Measurements from ENCODE around the gene NAGK. TPM values are rescaled to one million over a fixed set of nuclear protein-coding genes. Genes with fewer than 3 reads are reported as not detected.

NAGK gene
- total and polyA plus RNA-seq, 4 donors: 21.8 to 41.0 (median 27.1) TPM

DNA sequence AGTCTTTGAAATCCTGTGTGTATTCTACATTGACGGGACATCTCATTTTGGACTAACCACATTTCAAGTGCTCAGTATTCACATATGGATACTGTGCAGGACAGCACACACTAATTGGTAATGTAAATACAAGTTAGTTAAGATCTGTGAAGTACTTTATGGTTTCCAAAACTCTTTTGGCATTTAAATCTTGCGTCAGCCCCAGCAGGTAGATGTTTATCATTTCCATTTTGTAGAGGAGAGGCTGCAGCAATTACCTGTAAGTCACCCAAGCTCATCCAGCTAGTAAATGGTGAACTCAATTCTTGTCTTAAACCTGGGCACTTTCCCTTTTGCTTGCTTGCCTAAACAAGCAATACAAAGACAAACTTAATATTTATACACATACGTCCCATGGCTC lies 1.6 kb upstream of the NAGK start (continued):
- TF ChIP-seq, protein P1, sequence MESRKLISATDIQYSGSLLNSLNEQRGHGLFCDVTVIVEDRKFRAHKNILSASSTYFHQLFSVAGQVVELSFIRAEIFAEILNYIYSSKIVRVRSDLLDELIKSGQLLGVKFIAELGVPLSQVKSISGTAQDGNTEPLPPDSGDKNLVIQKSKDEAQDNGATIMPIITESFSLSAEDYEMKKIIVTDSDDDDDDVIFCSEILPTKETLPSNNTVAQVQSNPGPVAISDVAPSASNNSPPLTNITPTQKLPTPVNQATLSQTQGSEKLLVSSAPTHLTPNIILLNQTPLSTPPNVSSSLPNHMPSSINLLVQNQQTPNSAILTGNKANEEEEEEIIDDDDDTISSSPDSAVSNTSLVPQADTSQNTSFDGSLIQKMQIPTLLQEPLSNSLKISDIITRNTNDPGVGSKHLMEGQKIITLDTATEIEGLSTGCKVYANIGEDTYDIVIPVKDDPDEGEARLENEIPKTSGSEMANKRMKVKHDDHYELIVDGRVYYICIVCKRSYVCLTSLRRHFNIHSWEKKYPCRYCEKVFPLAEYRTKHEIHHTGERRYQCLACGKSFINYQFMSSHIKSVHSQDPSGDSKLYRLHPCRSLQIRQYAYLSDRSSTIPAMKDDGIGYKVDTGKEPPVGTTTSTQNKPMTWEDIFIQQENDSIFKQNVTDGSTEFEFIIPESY (IDR thresholded peaks at IDR 0.05): no peak
- no peak for TF ChIP-seq SP1 (IDR thresholded peaks at IDR 0.05)

- peak overlapping the region; percentile 68 to 90 (median 83) for H3K4me3 ChIP-seq (ENCODE audit: low read depth in 1 of 3, low read length in 3 of 3)
- peak overlapping the region; percentile 92 to 99 for H3K27ac ChIP-seq (ENCODE audit: low read depth in 1 of 2, low read length in 2 of 2)
- TF ChIP-seq TAF1 (conservative IDR thresholded peaks at IDR 0.05) (no peak), NR2F2 (IDR thresholded peaks at IDR 0.05) (no peak), JUND (IDR thresholded peaks at IDR 0.05) (no peak), HNF4G (IDR thresholded peaks at IDR 0.05) (no peak), RXRA (IDR thresholded peaks at IDR 0.05) (no peak), CTCF (IDR thresholded peaks at IDR 0.05; ENCODE audit: low read depth, low read length, missing input control) (no peak)
- TF ChIP-seq, protein P2, sequence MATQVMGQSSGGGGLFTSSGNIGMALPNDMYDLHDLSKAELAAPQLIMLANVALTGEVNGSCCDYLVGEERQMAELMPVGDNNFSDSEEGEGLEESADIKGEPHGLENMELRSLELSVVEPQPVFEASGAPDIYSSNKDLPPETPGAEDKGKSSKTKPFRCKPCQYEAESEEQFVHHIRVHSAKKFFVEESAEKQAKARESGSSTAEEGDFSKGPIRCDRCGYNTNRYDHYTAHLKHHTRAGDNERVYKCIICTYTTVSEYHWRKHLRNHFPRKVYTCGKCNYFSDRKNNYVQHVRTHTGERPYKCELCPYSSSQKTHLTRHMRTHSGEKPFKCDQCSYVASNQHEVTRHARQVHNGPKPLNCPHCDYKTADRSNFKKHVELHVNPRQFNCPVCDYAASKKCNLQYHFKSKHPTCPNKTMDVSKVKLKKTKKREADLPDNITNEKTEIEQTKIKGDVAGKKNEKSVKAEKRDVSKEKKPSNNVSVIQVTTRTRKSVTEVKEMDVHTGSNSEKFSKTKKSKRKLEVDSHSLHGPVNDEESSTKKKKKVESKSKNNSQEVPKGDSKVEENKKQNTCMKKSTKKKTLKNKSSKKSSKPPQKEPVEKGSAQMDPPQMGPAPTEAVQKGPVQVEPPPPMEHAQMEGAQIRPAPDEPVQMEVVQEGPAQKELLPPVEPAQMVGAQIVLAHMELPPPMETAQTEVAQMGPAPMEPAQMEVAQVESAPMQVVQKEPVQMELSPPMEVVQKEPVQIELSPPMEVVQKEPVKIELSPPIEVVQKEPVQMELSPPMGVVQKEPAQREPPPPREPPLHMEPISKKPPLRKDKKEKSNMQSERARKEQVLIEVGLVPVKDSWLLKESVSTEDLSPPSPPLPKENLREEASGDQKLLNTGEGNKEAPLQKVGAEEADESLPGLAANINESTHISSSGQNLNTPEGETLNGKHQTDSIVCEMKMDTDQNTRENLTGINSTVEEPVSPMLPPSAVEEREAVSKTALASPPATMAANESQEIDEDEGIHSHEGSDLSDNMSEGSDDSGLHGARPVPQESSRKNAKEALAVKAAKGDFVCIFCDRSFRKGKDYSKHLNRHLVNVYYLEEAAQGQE (IDR thresholded peaks at IDR 0.05): no peak
- TF ChIP-seq, protein P3, sequence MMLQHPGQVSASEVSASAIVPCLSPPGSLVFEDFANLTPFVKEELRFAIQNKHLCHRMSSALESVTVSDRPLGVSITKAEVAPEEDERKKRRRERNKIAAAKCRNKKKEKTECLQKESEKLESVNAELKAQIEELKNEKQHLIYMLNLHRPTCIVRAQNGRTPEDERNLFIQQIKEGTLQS (IDR thresholded peaks at IDR 0.05): no peak
- TF ChIP-seq, protein P1 (IDR thresholded peaks at IDR 0.05): no peak
- 5% methylated on average over 26 of the region's 26 CpGs for WGBS
- H3K27me3 ChIP-seq (ENCODE audit: control insufficient read depth in 4 of 4, insufficient read depth in 4 of 4, low read length in 3 of 4): no peaks in the 10 kb centered on the region
- peaks cover 0 to 1% (median under 1%) of the 10 kb centered on the region in 4 donors for H3K36me3 ChIP-seq (ENCODE audit: control insufficient read depth in 4 of 4, insufficient read depth in 3 of 4, low read depth in 1 of 4, low read length in 3 of 4)
- H3K9me3 ChIP-seq (ENCODE audit: control insufficient read depth in 4 of 4, low read length in 3 of 4): no peaks in the 10 kb centered on the region
- H3K4me1 ChIP-seq (ENCODE audit: control insufficient read depth in 4 of 4, insufficient read depth in 4 of 4, low read length in 3 of 4): peaks cover 0 to 29% (median 15%) of the 10 kb centered on the region in 4 donors
- no peak for DNase-seq (ENCODE audit: low spot score)
- H3K9ac ChIP-seq (ENCODE audit: low read depth in 1 of 2, low read length in 2 of 2): peak overlapping the region; percentile 96 to 99
These were observed 756 bp upstream of the NAGK start for GRCh38 chr2:71067567-71068217.
